Thyroid gland (tissue), 4 donors: ENCODE measurements around the gene HSPA12A.

Source experiments
- POLR2A ChIP-seq, 2 donors: fragments of 450-650 bp; IDR thresholded peaks; one replicate each; pipeline ENCODE4 v1.6.1; 2017; ENCODE audit warnings: antibody characterized with exemption in 2 of 2, mild to moderate bottlenecking in 2 of 2, moderate library complexity in 1 of 2
- TF ChIP-seq, protein P1 (sequence below), 6 experiments: fragments of 200-600 bp in 3 of 6; fragments of 450-650 bp in 3 of 6; sonication (generic) in 3 of 6; IDR thresholded peaks; one replicate each; pipeline ENCODE4 v1.5.1; 2016 to 2019; ENCODE audit warnings: antibody characterized with exemption in 6 of 6, mild to moderate bottlenecking in 2 of 6, inconsistent platforms in 1 of 6, moderate library complexity in 1 of 6

DNA sequence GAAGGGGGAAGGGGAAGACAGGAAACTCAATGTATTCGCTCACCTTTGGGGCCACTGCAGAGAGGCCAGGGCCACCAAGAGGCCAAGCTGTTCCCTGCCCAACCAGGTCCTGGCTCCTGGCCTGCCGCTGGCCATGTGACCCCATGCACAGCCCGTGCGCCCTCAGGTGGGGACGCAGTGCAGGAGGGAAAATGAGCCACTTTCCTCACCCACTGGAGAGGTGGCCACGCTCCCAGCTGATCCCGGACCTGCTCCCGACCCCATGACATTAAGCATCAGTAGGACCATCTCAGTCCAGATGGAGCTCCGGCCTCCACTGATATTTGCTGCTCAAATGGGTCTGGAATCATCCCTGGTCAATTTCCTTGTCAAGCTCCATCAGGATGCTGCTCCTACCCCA lies 40.2 kb downstream of the HSPA12A start:
- TF ChIP-seq, protein P1, sequence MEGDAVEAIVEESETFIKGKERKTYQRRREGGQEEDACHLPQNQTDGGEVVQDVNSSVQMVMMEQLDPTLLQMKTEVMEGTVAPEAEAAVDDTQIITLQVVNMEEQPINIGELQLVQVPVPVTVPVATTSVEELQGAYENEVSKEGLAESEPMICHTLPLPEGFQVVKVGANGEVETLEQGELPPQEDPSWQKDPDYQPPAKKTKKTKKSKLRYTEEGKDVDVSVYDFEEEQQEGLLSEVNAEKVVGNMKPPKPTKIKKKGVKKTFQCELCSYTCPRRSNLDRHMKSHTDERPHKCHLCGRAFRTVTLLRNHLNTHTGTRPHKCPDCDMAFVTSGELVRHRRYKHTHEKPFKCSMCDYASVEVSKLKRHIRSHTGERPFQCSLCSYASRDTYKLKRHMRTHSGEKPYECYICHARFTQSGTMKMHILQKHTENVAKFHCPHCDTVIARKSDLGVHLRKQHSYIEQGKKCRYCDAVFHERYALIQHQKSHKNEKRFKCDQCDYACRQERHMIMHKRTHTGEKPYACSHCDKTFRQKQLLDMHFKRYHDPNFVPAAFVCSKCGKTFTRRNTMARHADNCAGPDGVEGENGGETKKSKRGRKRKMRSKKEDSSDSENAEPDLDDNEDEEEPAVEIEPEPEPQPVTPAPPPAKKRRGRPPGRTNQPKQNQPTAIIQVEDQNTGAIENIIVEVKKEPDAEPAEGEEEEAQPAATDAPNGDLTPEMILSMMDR (IDR thresholded peaks at IDR 0.05): no peak
- no peak for TF ChIP-seq POLR2A (IDR thresholded peaks at IDR 0.05)
